Activated T-helper 17 cell treated with anti-CD3 and anti-CD28 coated beads, Interleukin-2, amount 50 U/mL, for 72 hours (primary cell): ENCODE data around the gene FOXC1. TPM values are rescaled to one million over a fixed set of nuclear protein-coding genes. Genes with fewer than 3 reads are reported as not detected.

Experiments used
- ATAC-seq: fragments of 150-1000 bp; cut with Tn5 transposase; replicated peaks from 2 replicates; pipeline ENCODE4 v1.10.0; 2021; ENCODE audit warnings: mild to moderate bottlenecking, moderate library complexity
- H3K27ac Mint-ChIP-seq: one replicate; pipeline ENCODE4 v1.8.0; 2022; ENCODE audit warnings: mixed read lengths
- H3K27me3 Mint-ChIP-seq: one replicate; pipeline ENCODE4 v1.8.0; 2022; ENCODE audit warnings: mixed read lengths
- H3K36me3 Mint-ChIP-seq: one replicate; pipeline ENCODE4 v1.8.0; 2022; ENCODE audit warnings: low read depth, mild to moderate bottlenecking, mixed read lengths
- H3K4me1 Mint-ChIP-seq: one replicate; pipeline ENCODE4 v1.8.0; 2022; ENCODE audit warnings: mixed read lengths
- H3K4me3 Mint-ChIP-seq: one replicate; pipeline ENCODE4 v1.8.0; 2022; ENCODE audit warnings: mild to moderate bottlenecking, mixed read lengths
- H3K9me3 Mint-ChIP-seq: one replicate; pipeline ENCODE4 v1.8.0; 2022; ENCODE audit warnings: mixed read lengths
- total RNA-seq, 2 donors: library from RNA; stranded (reverse); gene quantifications; one replicate each; pipeline ENCODE4 v1.2.3, GENCODE V29; 2022

Gene FOXC1
- total RNA-seq, 2 donors from 2014 or later, result not detected

- Mint-ChIP-seq H3K4me1 (peaks cover 13% of the 10 kb centered on the region), H3K36me3 (peaks cover 27% of the 10 kb centered on the region), H3K27ac (no peak overlapping the region), H3K9me3 (no peaks in the 10 kb centered on the region), H3K4me3 (peak overlapping the region; percentile 74), H3K27me3 (peaks cover 59% of the 10 kb centered on the region)
- no peak for ATAC-seq
These were observed 16.2 kb downstream of the FOXC1 start for GRCh38 chr6:1625794-1626435.

GRCh38 chr6:1626481-1626880 is 16.8 kb downstream of the FOXC1 start:
- no peak for ATAC-seq
- H3K27me3 Mint-ChIP-seq, result peaks cover 58% of the 10 kb centered on the region
- H3K4me3 Mint-ChIP-seq, result peak overlapping the region; percentile 74
- no peaks in the 10 kb centered on the region for H3K9me3 Mint-ChIP-seq
- peaks cover 13% of the 10 kb centered on the region for H3K4me1 Mint-ChIP-seq
- H3K36me3 Mint-ChIP-seq, result peaks cover 24% of the 10 kb centered on the region
- no peak overlapping the region for H3K27ac Mint-ChIP-seq

DNA sequence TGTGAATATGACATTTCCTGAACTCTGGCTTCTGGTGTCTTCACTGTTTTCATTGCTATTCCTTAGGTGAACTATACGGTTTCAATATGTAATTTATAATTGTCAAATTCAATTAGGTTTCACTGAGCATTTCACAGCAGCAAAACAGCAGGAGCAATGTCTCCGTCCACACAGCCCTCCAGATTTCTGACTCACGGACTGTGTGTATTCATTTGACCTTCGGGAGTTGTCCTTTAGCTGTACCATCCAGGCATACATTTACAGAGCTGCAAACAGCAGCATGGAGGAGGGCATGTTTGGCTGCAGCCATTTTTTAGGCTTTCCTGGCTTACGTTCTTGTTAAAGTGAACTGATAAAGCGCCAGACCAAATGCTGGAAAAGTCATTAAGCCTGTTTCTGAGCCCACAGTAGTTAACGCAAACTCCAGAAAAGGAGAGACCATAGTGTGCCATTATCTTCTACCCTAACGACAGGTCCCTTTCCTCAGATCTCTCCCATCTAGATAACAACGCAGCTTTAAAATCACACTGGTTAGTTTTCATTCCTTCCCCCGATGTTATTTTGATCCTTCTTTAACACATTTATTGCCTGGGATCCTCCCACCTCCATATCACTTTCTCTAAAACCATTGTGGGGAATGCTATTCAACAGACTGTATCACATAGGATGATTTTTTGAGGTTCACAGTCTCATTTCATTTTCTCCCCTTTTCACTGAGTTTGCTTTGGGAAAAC is 18.3 kb downstream of the FOXC1 start:
- Mint-ChIP-seq H3K9me3 (no peaks in the 10 kb centered on the region), H3K4me3 (no peak overlapping the region), H3K27me3 (peaks cover 47% of the 10 kb centered on the region)

DNA sequence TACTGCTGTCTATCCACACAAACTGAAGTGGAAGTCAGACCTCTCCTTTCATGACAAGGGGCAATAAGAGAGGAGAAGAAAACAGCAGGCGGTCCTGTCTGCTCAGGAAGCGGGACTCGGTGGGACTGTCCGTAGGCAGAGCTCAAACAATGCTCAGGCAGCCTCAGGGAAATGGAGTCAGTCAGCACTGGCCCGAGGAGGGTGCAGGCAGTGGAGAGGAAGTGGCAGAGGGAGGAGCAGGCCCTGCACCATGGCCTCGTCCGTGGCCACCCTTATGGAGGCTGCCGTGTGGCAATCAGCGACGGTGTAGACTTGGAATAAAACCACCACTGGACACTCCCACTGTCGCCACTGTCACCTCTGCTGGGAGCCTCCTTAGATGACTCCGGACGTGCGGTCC is 19.6 kb downstream of the FOXC1 start:
- no peak overlapping the region for H3K27ac Mint-ChIP-seq
- H3K4me3 Mint-ChIP-seq, result no peak overlapping the region
- peaks cover 13% of the 10 kb centered on the region for H3K4me1 Mint-ChIP-seq
- no peaks in the 10 kb centered on the region for H3K9me3 Mint-ChIP-seq
- no peak for ATAC-seq
- peaks cover 47% of the 10 kb centered on the region for H3K27me3 Mint-ChIP-seq
- H3K36me3 Mint-ChIP-seq, result peaks cover 5% of the 10 kb centered on the region

More for the DNA sequence above, 18.3 kb downstream of the FOXC1 start:
- Mint-ChIP-seq H3K4me1 (peaks cover 13% of the 10 kb centered on the region), H3K36me3 (peaks cover 11% of the 10 kb centered on the region), H3K27ac (no peak overlapping the region)
- no peak for ATAC-seq

- Mint-ChIP-seq H3K27me3 (peaks cover 47% of the 10 kb centered on the region), H3K27ac (no peak overlapping the region), H3K4me3 (no peak overlapping the region), H3K36me3 (peaks cover 2% of the 10 kb centered on the region), H3K4me1 (peaks cover 10% of the 10 kb centered on the region), H3K9me3 (no peaks in the 10 kb centered on the region)
- ATAC-seq, result no peak
These were observed 20.6 kb downstream of the FOXC1 start for GRCh38 chr6:1630212-1630770.

GRCh38 chr6:1630771-1631217 is 21.1 kb downstream of the FOXC1 start:
- Mint-ChIP-seq H3K4me3 (no peak overlapping the region), H3K36me3 (no peaks in the 10 kb centered on the region), H3K4me1 (peaks cover 6% of the 10 kb centered on the region), H3K9me3 (no peaks in the 10 kb centered on the region), H3K27ac (no peak overlapping the region), H3K27me3 (peaks cover 43% of the 10 kb centered on the region)
- no peak for ATAC-seq

DNA sequence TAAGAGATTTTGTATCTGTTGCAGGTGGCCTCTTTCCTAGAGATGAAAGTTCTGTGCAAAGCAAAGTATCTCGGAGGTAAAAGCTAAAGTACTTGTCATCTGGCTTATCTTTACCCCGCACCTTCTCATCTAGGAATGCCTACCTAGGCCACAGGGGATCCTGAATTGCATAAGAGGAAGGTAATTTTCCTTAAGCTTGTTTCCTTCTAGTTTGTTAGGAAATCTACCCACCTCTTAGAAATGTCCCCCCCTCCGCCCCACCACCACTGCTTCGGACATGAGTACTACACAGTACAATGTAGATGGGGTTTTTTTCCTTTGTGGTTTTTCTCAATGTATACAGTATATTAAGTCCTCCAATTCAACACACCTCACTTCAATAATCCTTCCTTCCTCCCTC is 21.5 kb downstream of the FOXC1 start:
- Mint-ChIP-seq H3K36me3 (no peaks in the 10 kb centered on the region), H3K4me3 (no peak overlapping the region), H3K27ac (no peak overlapping the region), H3K4me1 (peaks cover 2% of the 10 kb centered on the region), H3K27me3 (peaks cover 39% of the 10 kb centered on the region), H3K9me3 (no peaks in the 10 kb centered on the region)
- no peak for ATAC-seq

GRCh38 chr6:1633366-1634021 is 23.8 kb downstream of the FOXC1 start:
- no peak for ATAC-seq
- H3K4me1 Mint-ChIP-seq, result no peaks in the 10 kb centered on the region
- no peaks in the 10 kb centered on the region for H3K9me3 Mint-ChIP-seq
- H3K27me3 Mint-ChIP-seq, result peaks cover 19% of the 10 kb centered on the region
- H3K27ac Mint-ChIP-seq, result no peak overlapping the region
- H3K4me3 Mint-ChIP-seq, result no peak overlapping the region
- no peaks in the 10 kb centered on the region for H3K36me3 Mint-ChIP-seq

DNA sequence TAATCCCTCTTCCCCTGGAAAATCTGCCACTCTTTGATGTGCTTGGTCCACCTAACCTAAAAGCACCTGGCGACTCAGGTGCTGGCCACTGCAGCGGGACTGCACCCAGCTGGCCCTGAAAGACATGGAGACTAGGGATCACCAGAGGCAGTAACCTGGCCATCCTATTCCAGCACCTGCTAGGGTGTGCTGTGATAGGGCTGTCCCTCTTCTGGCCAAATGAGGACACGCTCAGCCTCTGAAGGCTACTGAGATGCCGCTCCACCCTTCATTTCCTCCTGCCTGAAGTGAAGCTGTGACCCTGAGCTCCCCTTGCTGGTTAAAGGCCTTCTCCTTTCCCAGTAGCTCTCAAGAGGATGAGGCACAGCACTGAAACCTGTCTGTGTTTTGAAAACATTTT is 24.4 kb downstream of the FOXC1 start:
- no peaks in the 10 kb centered on the region for H3K4me1 Mint-ChIP-seq
- no peak overlapping the region for H3K4me3 Mint-ChIP-seq
- H3K27ac Mint-ChIP-seq, result no peak overlapping the region
- no peaks in the 10 kb centered on the region for H3K36me3 Mint-ChIP-seq
- no peaks in the 10 kb centered on the region for H3K9me3 Mint-ChIP-seq
- ATAC-seq, result no peak
- peaks cover 13% of the 10 kb centered on the region for H3K27me3 Mint-ChIP-seq

GRCh38 chr6:1635305-1636010 is 25.7 kb downstream of the FOXC1 start:
- Mint-ChIP-seq H3K4me3 (no peak overlapping the region), H3K27ac (no peak overlapping the region), H3K4me1 (no peaks in the 10 kb centered on the region), H3K9me3 (no peaks in the 10 kb centered on the region), H3K36me3 (no peaks in the 10 kb centered on the region), H3K27me3 (peaks cover 10% of the 10 kb centered on the region)
- no peak for ATAC-seq

DNA sequence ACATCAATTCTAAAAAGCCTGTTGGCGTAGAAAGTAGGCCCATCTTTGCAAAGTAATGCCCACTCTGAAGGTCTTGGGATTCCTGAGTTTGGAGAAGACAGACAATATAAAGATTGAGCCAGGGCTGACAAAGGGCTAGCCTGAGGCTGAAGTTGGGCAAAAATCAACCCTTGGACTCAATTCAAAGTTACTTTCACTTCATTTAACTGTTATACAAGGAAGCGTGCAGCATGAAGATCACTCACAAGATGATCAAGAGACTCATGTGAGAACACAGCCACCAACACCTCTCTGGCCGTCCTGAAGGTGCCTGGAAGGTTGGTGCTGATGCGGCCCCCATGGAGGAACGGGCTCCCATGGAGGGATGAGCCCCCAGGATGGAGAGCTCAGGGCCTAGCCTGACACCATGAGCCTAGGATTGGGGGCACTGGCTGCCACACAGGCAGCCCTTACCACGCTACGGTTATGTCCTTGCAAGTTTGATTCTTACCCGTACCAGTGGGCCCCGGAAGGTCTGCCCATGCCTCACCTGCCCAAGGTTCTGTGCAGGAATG is 26.6 kb downstream of the FOXC1 start:
- Mint-ChIP-seq H3K27me3 (peaks cover 10% of the 10 kb centered on the region), H3K9me3 (no peaks in the 10 kb centered on the region), H3K4me3 (no peak overlapping the region), H3K36me3 (no peaks in the 10 kb centered on the region), H3K4me1 (no peaks in the 10 kb centered on the region), H3K27ac (no peak overlapping the region)
- no peak for ATAC-seq

GRCh38 chr6:1636971-1637871 is 27.5 kb downstream of the FOXC1 start:
- Mint-ChIP-seq H3K4me1 (no peaks in the 10 kb centered on the region), H3K4me3 (no peak overlapping the region), H3K9me3 (no peaks in the 10 kb centered on the region), H3K27ac (no peak overlapping the region), H3K36me3 (no peaks in the 10 kb centered on the region), H3K27me3 (peaks cover 10% of the 10 kb centered on the region)
- no peak for ATAC-seq

DNA sequence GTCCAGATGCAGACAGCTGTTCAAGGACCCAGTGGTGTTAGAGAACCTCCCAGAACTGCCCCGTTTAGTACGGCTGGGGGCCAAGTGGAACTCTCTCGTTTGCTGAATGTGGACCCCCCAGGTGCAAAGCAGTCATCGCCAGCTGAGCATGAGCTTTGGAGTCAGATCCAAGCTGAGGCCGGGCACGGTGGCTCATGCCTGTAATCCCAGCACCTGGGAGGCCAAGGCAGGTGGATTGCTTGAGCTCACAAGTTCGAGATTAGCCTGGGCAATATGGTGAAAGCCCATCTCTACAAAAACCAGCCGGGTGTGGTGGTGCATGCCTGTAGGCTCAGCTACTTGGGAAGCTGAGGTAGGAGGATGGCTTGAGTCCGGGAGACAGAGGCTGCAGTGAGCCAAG is 29.7 kb downstream of the FOXC1 start:
- Mint-ChIP-seq H3K4me3 (no peak overlapping the region), H3K27me3 (peaks cover 4% of the 10 kb centered on the region), H3K4me1 (no peaks in the 10 kb centered on the region), H3K27ac (no peak overlapping the region), H3K36me3 (no peaks in the 10 kb centered on the region), H3K9me3 (no peaks in the 10 kb centered on the region)
- no peak for ATAC-seq
